GM03348 (cell line): ENCODE results near the gene CCDC54.
A peak's percentile ranks its signal among the peaks of the same experiment; 100 is the strongest.
"Not testable (repeated sequence)": the region's sequence is repeated elsewhere in the genome, so short reads cannot be mapped to it uniquely, and the experiment has no call there.

Source experiments
- DNase-seq: peaks from one replicate; pipeline ENCODE4 v3.0.0; 2012; ENCODE audit warnings: low spot score

Gene CCDC54

GRCh38 chr3:107377151-107377550 is at the start of gene CCDC54:
Gene CCDC54, plus strand, starts transcription at chr3:107377439. Its CDS starts 149 bp downstream, at chr3:107377588.
- no peak for DNase-seq

DNA sequence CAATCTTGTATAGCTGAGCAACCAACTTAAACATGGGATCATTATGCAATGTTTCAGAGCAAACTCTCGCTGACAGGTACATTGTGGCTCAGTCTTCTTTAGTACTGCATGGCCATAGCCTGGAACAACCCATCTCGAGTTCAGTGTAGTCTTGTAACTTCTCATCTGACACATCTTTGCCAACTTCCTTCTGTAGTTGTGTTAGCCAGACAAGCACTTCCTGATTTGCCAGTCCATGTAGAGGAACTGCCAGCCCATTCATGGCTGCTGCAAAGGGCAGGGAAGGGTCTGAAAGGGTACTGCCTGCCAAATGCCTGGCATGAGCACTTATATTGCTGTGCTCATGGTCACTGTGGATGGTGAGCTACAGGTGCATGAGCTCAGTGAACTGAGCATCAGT is 49.2 kb upstream of the CCDC54 start:
- DNase-seq, result no peak

GRCh38 chr3:107329088-107329487 is 48.2 kb upstream of the CCDC54 start:
- no peak for DNase-seq

DNA sequence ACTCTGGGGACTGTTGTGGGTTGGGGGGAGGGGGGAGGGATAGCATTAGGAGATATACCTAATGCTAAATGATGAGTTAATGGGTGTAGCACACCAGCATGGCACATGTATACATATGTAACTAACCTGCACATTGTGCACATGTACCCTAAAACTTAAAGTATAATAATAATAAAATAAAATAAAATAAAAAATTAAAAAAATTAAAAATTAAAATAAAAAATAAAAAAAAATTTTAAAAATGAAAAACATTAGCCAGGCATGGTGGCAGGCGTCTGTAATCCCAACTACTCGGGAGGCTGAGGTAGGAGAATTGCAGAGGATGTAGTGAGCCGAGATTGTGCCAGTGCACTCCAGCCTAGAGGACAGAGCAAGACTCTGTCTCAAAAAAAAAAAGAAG is 37.5 kb upstream of the CCDC54 start:
- DNase-seq, result not testable (repeated sequence)

GRCh38 chr3:107344722-107345121 is 32.5 kb upstream of the CCDC54 start:
- peak; percentile 13 for DNase-seq

- no peak for DNase-seq
Measured at GRCh38 chr3:107345822-107346405, 31.3 kb upstream of the CCDC54 start.

- DNase-seq, result no peak
Measured at GRCh38 chr3:107346564-107346963, 30.7 kb upstream of the CCDC54 start.

DNA sequence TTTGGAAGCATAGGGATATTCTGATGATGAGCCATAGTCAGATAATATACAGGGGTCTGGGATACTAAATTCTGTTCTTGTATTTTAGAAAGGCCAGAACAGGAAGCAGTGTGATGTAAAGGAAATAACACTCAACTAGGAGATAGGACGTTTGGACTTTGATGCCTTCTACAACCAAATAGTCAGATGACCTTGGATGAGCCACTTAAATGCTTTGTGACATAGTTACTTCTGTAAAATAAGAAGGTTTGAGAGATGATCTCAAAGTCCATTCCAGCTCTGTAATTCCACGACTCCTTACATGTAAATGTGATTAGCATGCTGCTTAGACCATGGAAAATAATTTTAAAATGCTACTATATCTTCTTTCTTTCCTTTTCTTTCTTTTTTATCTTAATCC is 29.5 kb upstream of the CCDC54 start:
- no peak for DNase-seq

GRCh38 chr3:107356706-107357105 is 20.5 kb upstream of the CCDC54 start:
- DNase-seq, result no peak

DNA sequence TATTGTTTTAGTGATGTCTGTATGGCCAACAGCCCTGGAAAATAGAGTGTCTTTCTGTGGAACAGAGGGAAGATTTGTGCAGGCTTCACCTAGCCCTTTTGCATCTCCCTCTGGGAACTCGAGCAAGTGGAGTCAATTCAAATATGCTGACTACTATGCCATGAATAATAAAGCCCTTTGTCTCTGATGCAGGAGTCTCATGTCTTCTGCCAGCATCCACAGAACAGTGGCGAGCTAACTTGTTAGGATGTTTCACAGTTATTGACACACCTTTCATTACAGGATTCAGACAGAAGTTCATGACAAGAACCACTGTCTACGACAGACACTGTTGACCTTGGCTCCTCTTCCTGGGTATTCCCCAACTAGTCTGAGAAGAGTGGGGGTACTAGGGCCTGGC is 15.6 kb upstream of the CCDC54 start:
- no peak for DNase-seq

GRCh38 chr3:107365051-107365450 is 12.2 kb upstream of the CCDC54 start:
- DNase-seq, result no peak

DNA sequence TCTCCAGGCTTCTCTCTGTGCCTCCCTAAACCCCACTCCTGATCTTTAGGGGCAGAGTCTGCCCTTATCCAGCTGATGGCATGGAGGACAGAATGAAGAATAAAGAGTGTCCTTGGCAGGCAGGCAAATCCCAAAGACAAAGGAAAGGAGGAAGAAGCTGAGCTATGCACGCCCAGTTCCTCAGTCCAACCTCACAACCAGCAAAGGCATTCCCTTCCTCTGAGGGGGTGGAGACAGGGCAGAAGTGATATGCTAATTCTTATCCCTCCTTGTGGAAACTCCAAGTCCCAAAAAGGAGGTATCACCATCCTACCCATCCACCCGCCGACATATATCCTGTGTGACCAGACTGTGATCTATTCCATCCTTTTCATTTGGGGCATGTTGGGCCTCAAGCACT is 10.5 kb upstream of the CCDC54 start:
- no peak for DNase-seq

DNA sequence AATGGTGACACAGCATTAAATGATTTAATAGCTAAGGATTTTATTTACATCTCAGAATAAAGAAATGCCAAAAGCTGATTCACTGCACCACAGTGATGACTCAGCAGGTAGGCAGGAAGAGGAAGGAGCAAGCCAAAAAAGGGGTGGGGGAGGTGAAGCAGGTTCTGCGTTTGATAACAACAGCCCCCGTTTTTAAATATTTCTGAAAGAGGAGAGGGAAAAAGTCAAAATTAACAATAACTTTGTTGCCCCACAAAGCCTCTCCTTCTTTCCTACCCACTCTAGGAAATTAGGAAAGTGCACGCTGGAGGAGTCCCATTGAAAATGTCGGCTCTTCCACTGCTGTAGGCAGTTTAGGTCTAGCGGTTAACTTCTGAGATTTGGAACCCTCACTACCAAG is 9.9 kb upstream of the CCDC54 start:
- peak; percentile 57 for DNase-seq

DNA sequence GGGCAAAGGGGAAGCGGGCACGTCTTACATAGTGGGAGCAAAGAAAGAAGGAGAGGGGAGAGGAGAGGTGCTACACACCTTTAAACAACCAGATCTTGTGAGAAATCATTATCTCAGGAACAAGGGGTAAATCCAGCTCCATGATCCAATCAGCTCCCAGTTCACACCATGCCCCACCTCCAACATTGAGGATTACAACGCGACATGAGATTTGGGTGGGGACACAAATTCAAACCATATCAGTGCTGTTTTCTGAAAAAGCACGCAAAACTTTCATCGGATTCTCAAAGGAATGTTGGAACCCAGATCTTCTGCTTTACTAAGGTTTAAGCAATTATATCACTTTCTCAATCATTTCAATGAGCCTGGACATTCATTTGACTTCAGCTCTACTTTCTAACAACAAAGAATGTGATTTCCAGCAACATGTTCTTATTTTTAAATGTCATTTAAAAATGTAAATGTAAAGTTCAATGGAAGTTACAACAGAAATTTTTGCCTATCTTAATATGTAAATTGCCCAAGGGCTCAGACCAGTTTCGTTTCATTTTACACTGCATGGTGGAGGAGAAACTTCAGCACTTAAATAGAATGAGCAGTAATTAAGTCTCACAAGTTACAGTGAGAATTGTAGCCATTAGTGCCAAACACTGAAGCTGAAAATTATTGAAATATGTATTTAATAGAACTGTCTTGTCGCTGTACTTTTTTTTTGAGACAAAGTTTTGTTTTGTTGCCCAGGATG is 8.4 kb upstream of the CCDC54 start:
- no peak for DNase-seq

DNA sequence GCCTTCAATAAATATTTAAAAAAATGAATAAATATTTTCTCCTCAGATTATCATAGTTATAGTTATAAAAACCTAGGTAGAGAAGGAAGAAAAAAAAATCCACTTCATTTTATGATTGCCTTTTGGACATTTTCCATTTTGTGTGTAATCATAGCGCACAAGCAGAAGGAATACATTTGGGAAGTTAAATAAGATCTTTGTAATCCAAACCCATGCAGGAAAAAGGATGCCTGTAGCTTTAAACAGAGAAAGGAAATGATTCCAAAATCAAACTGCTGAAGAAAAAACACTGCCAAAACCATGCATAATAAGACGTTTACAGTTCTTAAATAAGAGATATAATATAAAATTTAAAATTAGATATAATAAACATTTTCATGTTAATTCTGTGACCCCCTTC is 7.4 kb upstream of the CCDC54 start:
- DNase-seq, result peak; percentile 25

GRCh38 chr3:107370907-107371306 is 6.3 kb upstream of the CCDC54 start:
- no peak for DNase-seq

GRCh38 chr3:107372506-107372905 is 4.7 kb upstream of the CCDC54 start:
- DNase-seq, result no peak

GRCh38 chr3:107373896-107374295 is 3.3 kb upstream of the CCDC54 start:
- DNase-seq, result no peak

DNA sequence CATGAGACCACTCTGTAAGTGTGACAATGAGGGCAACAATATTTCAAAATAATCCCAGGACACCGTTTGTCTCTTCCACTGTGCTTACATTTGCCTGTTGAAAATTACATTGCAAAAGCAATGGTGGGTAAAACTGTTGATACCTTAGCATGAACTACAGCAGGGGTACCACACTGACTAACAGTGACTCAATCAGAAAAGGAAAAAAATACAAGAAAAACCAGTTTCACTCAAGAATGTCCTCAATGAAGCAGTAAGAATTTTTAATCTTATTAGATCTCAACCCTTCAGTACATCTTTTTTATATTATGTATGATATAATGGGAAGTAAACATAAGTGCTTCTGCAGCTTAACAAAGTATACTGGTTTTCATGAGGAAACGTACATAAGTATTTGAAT is 1.6 kb upstream of the CCDC54 start:
- DNase-seq, result no peak

- no peak for DNase-seq
Measured at GRCh38 chr3:107382631-107383030, 5.4 kb downstream of the CCDC54 start.

DNA sequence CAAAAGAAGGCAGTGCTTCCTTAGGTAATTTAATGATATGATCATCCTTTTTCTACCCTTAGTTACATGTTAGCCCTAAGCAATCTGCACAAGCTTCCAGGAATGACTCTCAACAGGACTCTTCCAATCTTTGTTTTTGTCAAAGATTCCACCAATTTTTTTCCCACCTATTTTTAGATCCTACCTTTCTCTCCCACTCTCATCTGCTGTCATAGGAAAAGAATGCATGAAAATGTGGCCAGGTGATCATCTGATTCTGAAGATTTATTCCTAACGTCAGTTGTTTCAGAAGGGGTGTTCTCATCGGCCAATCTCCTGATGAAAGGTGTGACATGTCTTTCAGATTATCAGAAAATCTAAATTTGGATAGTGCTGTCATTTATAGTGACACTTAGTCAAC is 7.2 kb downstream of the CCDC54 start:
- DNase-seq, result no peak

DNA sequence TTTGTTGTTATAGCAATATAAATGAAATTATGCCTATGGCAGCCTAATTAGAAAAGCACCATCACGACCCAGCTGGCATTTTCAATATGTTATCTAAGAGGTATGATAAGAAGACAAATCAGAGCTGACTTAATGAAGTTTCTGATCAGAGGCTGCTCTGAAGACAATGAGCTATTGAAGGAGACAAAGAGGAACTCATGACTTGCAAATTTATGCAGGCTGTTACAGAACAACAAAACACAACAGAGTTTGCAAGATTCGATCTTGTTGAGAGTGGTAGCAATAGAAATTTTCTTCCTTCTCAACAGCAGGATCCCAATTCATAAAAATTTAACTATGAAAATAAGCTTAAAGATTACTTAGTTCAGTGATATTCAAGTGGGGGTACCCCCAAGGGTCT is 7.7 kb downstream of the CCDC54 start:
- no peak for DNase-seq

- DNase-seq, result no peak
Measured at GRCh38 chr3:107387555-107387954, 10.3 kb downstream of the CCDC54 start.

DNA sequence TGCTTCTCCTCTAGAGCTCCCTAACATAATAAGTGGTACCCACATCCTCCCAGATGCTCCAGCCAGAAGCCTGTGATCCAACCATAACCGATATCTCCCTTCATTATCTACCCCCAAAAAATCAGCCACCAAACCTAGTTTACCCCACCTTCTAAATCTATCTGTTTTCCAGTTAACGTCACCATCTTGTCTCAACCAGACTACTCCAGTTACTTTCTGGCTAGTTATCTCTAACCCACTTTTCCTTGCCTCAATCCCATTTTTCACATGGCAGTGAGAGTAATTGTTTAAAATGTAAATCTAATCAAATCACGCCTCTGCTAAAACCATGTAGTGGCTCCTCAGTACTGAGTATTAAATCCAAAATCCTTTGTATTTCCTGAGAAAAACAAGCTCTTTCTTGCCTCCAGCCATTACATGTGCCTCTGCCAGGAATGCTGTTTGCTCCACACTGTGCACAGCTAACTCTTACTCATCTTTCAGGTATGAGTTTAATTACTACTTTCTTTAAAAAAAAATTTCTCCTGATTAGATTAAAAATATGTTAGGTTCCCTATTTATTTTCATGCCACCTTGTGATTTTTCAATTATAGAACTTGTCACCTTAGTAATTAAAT is 15.4 kb downstream of the CCDC54 start:
- peak; percentile 33 for DNase-seq
